HG03442 (cell line): ENCODE data around the gene PAGE1.
"Not testable (repeated sequence)": the region's sequence is repeated elsewhere in the genome, so short reads cannot be mapped to it uniquely, and the experiment has no call there.

Source experiments
- ATAC-seq: cut with Tn5 transposase; IDR thresholded peaks from one replicate; pipeline ENCODE4 v1.9.1; 2021; ENCODE audit warnings: mild to moderate bottlenecking, moderate library complexity; ENCODE audit not compliant: unreplicated experiment

Gene PAGE1

GRCh38 chrX:49695276-49696180 is at the start of gene PAGE1:
Gene PAGE1, minus strand, starts transcription at chrX:49695984. Its CDS starts 1,214 bp downstream, at chrX:49694770.
- ATAC-seq, result no peak

GRCh38 chrX:49741501-49741900 is 45.7 kb upstream of the PAGE1 start:
- not testable (repeated sequence) for ATAC-seq

- no peak for ATAC-seq
Observed at GRCh38 chrX:49727847-49728246, 32.1 kb upstream of the PAGE1 start.

- ATAC-seq, result no peak
Observed at GRCh38 chrX:49726966-49727365, 31.2 kb upstream of the PAGE1 start.

GRCh38 chrX:49725923-49726904 is 30.4 kb upstream of the PAGE1 start:
- no peak for ATAC-seq

- ATAC-seq, result no peak
Observed at GRCh38 chrX:49725401-49725800, 29.6 kb upstream of the PAGE1 start.

- not testable (repeated sequence) for ATAC-seq
Observed at GRCh38 chrX:49720106-49720505, 24.3 kb upstream of the PAGE1 start.

- no peak for ATAC-seq
Observed at GRCh38 chrX:49712577-49712976, 16.8 kb upstream of the PAGE1 start.

- ATAC-seq, result no peak
Observed at GRCh38 chrX:49710744-49711319, 15.0 kb upstream of the PAGE1 start.

- ATAC-seq, result no peak
Observed at GRCh38 chrX:49704691-49705404, 9.1 kb upstream of the PAGE1 start.

- ATAC-seq, result no peak
Observed at GRCh38 chrX:49701933-49702332, 6.1 kb upstream of the PAGE1 start.

- no peak for ATAC-seq
Observed at GRCh38 chrX:49701323-49701722, 5.5 kb upstream of the PAGE1 start.

- no peak for ATAC-seq
Observed at GRCh38 chrX:49675075-49675719, 20.6 kb downstream of the PAGE1 start.

GRCh38 chrX:49673394-49673793 is 22.4 kb downstream of the PAGE1 start:
- ATAC-seq, result no peak

GRCh38 chrX:49664824-49665223 is 31.0 kb downstream of the PAGE1 start:
- ATAC-seq, result no peak

- no peak for ATAC-seq
Observed at GRCh38 chrX:49661881-49662280, 33.9 kb downstream of the PAGE1 start.

- ATAC-seq, result no peak
Observed at GRCh38 chrX:49659771-49660170, 36.0 kb downstream of the PAGE1 start.

- no peak for ATAC-seq
Observed at GRCh38 chrX:49656533-49656932, 39.3 kb downstream of the PAGE1 start.

GRCh38 chrX:49644991-49645637 is 50.7 kb downstream of the PAGE1 start:
- no peak for ATAC-seq
